Pancreas (tissue), 10 donors: ENCODE measurements around the gene CRIM1. TPM values are rescaled to one million over a fixed set of nuclear protein-coding genes. Genes with fewer than 3 reads are reported as not detected.

Experiments used
- ATAC-seq, 4 donors: fragments of 200-7000 bp; cut with Tn5 transposase; one replicate each; pipeline versions ENCODE4 v1.8.0 to v1.9.1; 2020; ENCODE audit warnings: mild to moderate bottlenecking in 4 of 4, moderate library complexity in 4 of 4
- DNase-seq, 6 donors: peaks; one replicate each; pipeline ENCODE4 v3.0.0-alpha.2; 2020
- FAIRE-seq: peaks from 2 replicates; lab custom pipeline; 2012; peaks lifted over from hg19 to GRCh38; lab: Jason Lieb, UNC
- H3K27ac ChIP-seq, 4 donors: fragments of 200-600 bp; sonication (generic); 1 replicate in 3 of 4; 2 replicates in 1 of 4; pipeline versions ENCODE4 v1.5.0 to v1.8.0; 2020
- H3K27me3 ChIP-seq, 4 donors: fragments of 200-600 bp; one replicate each; pipeline ENCODE4 v1.8.0; 2021
- H3K36me3 ChIP-seq, 3 donors: fragments of 200-600 bp; sonication (generic) in 1 of 3; one replicate each; pipeline versions ENCODE4 v1.5.0 to v1.8.0; 2020 to 2021
- H3K4me1 ChIP-seq, 3 donors: fragments of 200-600 bp; one replicate each; pipeline ENCODE4 v1.8.0; 2021
- H3K4me3 ChIP-seq, 4 donors: fragments of 200-600 bp; sonication (generic) in 2 of 4; one replicate each; pipeline versions ENCODE4 v1.5.0 to v1.8.0; 2020 to 2021
- H3K9me3 ChIP-seq, 4 donors: fragments of 200-600 bp; one replicate each; pipeline ENCODE4 v1.8.0; 2021
- WGBS, 2 donors: extraction: QIAGEN DNeasy Blood & Tissue Kit; methylation state at CpG; one replicate each; pipeline ENCODE4 v1.1.7; 2013; 5-methylcytosine and 5-hydroxymethylcytosine counted together
- intact Hi-C, 3 donors: fragments of 100-400 bp; cut with DNase I; formaldehyde crosslinking; loops; one replicate each; pipeline versions ENCODE4 v1.11.1 to v1.14.2; 2022
- polyA plus RNA-seq, 2 donors: library from polyadenylated mRNA; stranded (reverse); fragments of 200-250 nt; gene quantifications; one replicate each; pipeline ENCODE4 v1.2.3, GENCODE V29; 2013
- total RNA-seq, 6 donors: library from RNA; stranded (reverse); fragmentation: NEBNext Ultra II Directional in 4 of 6; extraction: Animal tissue kit (Norgen Biotek cat#: 25700) in 4 of 6; gene quantifications; one replicate each; pipeline versions ENCODE4 v1.2.1 to v1.2.4, GENCODE V29; 2021 to 2023
- TF ChIP-seq, protein P1 (sequence below), 4 donors: fragments of 200-600 bp; sonication (generic) in 3 of 4; IDR thresholded peaks; one replicate each; pipeline versions ENCODE4 v1.5.0 to v1.8.0; 2021; ENCODE audit warnings: antibody characterized with exemption in 4 of 4
- donor health status: healthy with polysubstance abuse.
- donor health status: DM: no; HTN: no; CAD: no; lungs with moderate emphysema.
- donor health status: DM: no; HTN: no; CAD: no.
- donor health status: control.
- donor health status: control.
- donor health status: Bipolar disorder and iron deficiency.
- donor health status: DM: yes; HTN: yes; CAD: no.
- donor health status: DM: no; HTN: no; CAD: no.
- donor health status: DM: no; HTN: no; CAD: no.
- donor health status: DM: yes; HTN: yes; CAD: no.

Gene CRIM1
- total and polyA plus RNA-seq, 8 donors = 5.2 to 29.1 (median 20.2) TPM

DNA sequence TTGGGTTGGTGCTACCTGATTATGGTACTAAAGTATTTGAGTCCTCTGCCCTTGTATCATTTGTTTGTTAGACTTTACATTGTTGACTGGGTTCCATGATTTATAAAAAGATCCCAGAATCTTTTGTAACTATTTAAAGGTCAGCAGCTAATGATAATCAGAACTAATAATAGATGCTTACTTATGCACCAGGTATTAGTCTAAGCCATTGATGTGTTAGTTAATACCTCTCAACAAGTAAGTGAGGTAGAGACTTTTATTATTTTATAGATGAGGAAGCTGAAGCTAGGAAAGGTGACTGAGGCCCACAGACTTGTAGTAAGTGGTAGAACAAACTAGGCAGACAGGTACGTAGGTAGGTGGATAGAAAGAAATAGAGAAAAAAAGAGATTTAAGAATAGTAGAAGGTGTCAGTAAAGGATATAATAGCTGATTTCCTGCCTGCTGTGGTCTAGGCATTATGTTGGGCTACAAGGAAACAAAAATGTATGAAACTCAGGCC is 68.1 kb downstream of the CRIM1 start:
- TF ChIP-seq, protein P1, sequence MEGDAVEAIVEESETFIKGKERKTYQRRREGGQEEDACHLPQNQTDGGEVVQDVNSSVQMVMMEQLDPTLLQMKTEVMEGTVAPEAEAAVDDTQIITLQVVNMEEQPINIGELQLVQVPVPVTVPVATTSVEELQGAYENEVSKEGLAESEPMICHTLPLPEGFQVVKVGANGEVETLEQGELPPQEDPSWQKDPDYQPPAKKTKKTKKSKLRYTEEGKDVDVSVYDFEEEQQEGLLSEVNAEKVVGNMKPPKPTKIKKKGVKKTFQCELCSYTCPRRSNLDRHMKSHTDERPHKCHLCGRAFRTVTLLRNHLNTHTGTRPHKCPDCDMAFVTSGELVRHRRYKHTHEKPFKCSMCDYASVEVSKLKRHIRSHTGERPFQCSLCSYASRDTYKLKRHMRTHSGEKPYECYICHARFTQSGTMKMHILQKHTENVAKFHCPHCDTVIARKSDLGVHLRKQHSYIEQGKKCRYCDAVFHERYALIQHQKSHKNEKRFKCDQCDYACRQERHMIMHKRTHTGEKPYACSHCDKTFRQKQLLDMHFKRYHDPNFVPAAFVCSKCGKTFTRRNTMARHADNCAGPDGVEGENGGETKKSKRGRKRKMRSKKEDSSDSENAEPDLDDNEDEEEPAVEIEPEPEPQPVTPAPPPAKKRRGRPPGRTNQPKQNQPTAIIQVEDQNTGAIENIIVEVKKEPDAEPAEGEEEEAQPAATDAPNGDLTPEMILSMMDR (IDR thresholded peaks at IDR 0.05) = no peak
- H3K36me3 ChIP-seq = no peaks in the 10 kb centered on the region
- H3K4me3 ChIP-seq = no peak overlapping the region
- intact Hi-C loops = no loop called here
- no peaks in the 10 kb centered on the region for H3K4me1 ChIP-seq
- no peaks in the 10 kb centered on the region for H3K9me3 ChIP-seq
- DNase-seq (no peak), ATAC-seq (no peak), FAIRE-seq (no peak)
- no peaks in the 10 kb centered on the region for H3K27me3 ChIP-seq
- no peak overlapping the region for H3K27ac ChIP-seq
- 94 to 100% methylated on average over 1 of the region's 1 CpG for WGBS, 2 donors

DNA sequence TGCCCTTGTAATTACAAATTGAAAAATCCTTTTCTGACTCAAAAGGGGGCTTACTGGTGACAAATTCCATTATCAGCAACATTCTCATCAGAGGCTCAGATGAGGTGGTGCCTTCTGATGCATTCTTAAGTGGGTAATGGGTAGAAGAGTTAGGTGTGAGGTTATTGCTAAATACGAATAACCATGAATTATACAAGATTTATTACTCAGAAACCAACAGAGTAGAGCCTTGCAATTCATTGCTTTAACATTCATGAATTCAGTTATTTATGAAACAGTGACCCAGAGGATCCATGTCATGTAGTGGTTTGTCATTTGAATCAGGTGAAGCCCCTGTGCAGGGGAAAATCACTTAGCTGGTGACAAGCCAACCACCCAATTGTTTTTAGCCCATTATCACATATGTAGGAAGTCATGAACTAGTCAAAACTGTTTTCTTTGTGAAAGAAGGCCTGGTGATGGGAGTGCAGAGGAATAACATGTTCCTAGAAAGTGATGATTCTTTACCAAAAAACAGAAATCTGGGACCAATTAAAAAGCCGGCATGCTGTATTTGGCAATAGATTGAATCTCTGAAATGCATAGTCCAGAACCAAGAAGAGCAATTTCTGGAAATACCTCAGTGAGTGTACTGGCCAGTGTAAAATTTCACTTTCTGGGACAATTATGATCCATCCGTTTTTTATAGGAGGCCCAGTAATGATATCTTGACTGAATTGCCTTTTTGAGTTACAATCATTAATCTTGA is 70.2 kb downstream of the CRIM1 start:
- H3K4me1 ChIP-seq = no peaks in the 10 kb centered on the region
- no peak for FAIRE-seq
- H3K27ac ChIP-seq = no peak overlapping the region
- ATAC-seq = no peak
- no peaks in the 10 kb centered on the region for H3K36me3 ChIP-seq
- no peak for DNase-seq
- no peak overlapping the region for H3K4me3 ChIP-seq
- intact Hi-C loops = no loop called here
- no peaks in the 10 kb centered on the region for H3K27me3 ChIP-seq
- no peaks in the 10 kb centered on the region for H3K9me3 ChIP-seq
- WGBS, 2 donors = 56 to 80% methylated on average over 3 of the region's 3 CpGs
- TF ChIP-seq, protein P1 (IDR thresholded peaks at IDR 0.05) = no peak

DNA sequence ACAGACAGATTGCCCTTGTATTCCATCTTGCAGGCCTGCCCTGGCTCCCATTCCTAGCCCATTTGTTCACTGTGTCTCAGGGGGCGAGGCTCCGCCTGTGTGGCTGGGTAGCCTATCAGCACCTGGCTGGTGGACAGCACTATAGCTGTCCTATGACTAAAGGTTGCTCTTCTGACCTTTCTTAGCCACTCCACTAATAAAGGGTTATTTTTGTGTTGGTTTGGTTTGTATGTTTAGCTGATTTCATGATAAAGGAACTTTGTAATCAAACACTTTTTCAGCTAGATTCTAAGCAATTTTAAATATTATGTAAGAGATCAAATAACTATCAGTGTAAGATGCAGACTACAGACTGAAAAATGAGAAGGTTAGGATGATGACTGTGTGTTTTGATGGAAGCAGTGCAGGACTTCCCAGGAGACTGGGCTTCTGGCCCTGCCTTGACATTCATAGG is 72.2 kb downstream of the CRIM1 start:
- TF ChIP-seq, protein P1 (IDR thresholded peaks at IDR 0.05) = no peak
- 86 to 90% methylated on average over 2 of the region's 2 CpGs for WGBS, 2 donors
- Histone ChIP-seq H3K4me1 (no peaks in the 10 kb centered on the region), H3K27ac (no peak overlapping the region), H3K27me3 (no peaks in the 10 kb centered on the region), H3K4me3 (no peak overlapping the region), H3K36me3 (no peaks in the 10 kb centered on the region), H3K9me3 (no peaks in the 10 kb centered on the region)
- FAIRE-seq (no peak), DNase-seq (no peak), ATAC-seq (no peak)
- intact Hi-C loops = no loop called here

DNA sequence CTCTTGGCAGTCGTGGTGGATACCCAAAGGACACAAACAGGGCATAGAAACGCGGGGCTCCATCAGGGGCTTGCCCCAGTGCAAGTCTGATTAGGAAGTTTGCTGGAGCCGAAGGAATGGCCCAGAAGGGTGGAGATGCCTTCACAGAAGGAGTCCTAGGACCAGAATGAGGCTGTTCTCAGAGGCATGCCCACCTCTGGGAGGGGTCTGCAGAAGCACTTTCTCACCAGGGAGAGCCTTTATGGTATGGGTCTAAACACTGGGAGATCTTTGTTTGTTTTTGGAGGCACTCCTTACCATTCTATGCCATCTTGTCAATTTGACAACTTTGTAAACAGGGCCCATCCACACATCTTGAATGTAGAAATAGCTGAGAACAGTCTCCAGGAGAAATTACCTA is 75.0 kb downstream of the CRIM1 start:
- DNase-seq (no peak), ATAC-seq (no peak), FAIRE-seq (no peak)
- no peak overlapping the region for H3K27ac ChIP-seq
- H3K27me3 ChIP-seq = no peaks in the 10 kb centered on the region
- no peak overlapping the region for H3K4me3 ChIP-seq
- H3K9me3 ChIP-seq = no peaks in the 10 kb centered on the region
- intact Hi-C loops = no loop called here
- 44 to 51% methylated on average over 4 of the region's 4 CpGs for WGBS, 2 donors
- H3K36me3 ChIP-seq = no peaks in the 10 kb centered on the region
- H3K4me1 ChIP-seq = no peaks in the 10 kb centered on the region
- TF ChIP-seq, protein P1 (IDR thresholded peaks at IDR 0.05) = no peak

DNA sequence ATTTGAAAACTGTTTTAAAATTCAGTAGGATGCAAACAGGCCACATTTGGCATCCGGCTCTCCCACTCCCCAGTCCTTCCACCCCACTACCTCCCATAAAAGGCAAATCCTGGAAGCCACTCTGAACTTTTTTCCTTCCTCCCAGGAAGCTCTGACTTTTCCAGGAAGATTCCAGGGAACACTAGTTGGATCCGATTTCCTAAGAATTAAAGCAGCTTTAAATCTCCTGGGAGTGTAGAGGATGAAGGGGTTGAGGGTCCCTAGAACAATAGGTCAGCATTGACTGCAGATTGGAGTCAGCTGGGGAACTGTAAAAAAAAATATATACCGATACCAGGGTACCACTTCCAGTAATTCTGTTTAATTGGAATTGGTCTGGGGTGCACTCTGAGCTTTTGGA is 76.9 kb downstream of the CRIM1 start:
- Histone ChIP-seq H3K4me3 (no peak overlapping the region), H3K4me1 (no peaks in the 10 kb centered on the region), H3K27me3 (no peaks in the 10 kb centered on the region), H3K27ac (no peak overlapping the region), H3K9me3 (no peaks in the 10 kb centered on the region), H3K36me3 (no peaks in the 10 kb centered on the region)
- ATAC-seq (no peak), FAIRE-seq (no peak), DNase-seq (no peak)
- TF ChIP-seq, protein P1 (IDR thresholded peaks at IDR 0.05) = no peak
- intact Hi-C loops = no loop called here
- 71 to 78% methylated on average over 3 of the region's 3 CpGs for whole genome bisulfite sequencing, 2 donors
